Stimulated activated CD8-positive, alpha-beta memory T cell treated with anti-CD3 and anti-CD28 coated beads, Interleukin-15, amount 100 ng/mL, for 48 hours (primary cell): ENCODE measurements around the gene PAQR6.

Source experiments
- DNase-seq, 2 donors: peaks; one replicate each; pipeline ENCODE4 v3.0.0-alpha.2; 2020; ENCODE audit warnings: low read depth in 2 of 2

PAQR6 gene

DNA sequence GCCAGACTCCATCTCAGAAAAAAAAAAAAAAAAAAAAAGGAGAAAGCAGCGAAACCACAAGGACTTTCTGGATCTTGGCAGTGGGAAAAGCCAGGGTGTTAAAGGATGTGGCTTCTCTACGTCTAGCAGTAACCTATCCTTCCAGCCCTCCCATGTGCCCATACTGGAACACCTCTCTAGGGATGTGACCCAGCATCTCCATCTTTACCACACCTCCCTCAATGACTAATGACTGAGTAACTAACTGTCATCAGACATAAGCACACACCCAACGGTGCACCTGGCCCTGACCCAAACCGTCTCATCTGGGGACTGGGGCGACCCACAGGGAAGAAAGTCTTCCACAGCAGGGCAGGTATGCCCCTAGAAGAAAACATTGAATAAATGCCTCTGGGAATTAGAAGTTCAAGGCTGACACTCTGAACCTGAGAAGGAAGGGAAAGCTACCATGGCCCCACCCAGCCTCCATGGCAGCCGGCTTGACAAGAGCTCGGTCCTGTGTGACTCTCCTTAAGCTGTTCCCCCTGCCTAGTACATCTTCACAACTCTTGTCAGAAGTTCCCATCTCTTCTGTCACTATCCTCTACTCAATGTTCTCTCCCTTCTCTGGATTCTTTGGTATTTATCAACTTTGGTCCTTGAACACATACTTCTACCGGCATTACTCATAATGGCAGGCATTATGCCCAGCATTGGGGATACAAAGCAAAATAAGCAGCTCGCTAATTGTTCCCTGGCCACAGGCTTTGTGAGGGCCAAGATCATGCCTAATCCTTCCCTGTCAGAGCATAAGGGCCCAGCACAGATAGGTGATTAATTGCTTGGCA is 14.8 kb upstream of the PAQR6 start:
- no peak for DNase-seq

DNA sequence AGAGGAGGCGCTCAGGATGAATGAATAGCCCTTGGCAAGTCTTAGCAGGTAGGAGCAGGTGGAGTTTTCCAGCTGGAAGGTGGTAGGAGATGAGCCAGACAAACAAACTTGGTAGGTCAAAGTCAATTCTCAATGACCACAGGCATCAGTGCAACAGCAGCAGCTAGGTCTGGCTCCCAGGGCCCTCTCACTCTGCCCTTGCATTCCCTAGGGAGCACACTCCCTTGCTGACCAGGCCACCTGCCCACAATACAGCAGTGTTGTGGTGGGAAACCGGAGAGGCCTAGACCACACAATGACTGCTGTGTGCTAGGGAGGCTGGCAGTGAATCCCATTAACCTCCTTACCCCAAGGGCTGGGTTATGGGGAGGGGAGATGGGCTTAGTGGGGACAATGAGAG is 13.0 kb upstream of the PAQR6 start:
- DNase-seq, result no peak

DNA sequence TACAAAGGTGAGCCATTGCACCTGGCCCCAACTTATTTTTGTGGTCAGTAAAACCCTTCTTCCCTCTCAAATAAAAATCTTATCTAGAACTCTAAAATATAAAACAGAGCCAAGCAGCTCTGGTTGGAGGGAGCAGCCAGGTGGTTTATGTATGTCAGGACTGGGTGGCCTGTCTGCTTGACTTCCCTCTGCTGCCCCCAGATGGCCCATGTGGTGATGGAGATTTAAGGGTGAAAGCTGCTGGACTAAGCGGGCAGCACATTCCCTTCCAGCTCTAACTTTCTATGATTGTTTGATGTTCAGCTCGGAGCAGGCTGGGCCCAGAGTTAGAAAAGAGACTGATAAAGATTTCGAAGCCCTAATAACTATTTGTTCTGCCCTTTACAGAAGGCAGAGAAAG is 11.9 kb upstream of the PAQR6 start:
- DNase-seq, result no peak

DNA sequence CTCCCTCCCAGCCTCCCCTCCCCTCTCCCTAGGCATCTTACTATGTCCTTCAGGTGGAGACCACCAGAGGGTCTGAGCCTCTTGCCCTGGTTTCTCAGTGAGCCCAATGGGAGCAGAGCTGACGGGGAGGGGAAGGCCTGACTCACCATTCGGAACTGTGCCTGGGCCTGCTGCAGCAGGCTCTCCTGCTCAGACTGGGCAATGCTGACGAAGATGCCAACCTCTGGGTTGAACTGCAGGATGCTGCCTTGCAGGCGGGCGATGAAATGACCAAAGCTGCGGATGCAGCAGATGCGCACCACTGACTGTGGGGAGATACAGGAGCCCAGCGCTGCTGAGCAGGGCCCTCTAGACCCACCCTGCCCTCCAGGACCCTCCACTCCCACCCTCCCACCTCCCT is 11.0 kb upstream of the PAQR6 start:
- DNase-seq, result no peak

DNA sequence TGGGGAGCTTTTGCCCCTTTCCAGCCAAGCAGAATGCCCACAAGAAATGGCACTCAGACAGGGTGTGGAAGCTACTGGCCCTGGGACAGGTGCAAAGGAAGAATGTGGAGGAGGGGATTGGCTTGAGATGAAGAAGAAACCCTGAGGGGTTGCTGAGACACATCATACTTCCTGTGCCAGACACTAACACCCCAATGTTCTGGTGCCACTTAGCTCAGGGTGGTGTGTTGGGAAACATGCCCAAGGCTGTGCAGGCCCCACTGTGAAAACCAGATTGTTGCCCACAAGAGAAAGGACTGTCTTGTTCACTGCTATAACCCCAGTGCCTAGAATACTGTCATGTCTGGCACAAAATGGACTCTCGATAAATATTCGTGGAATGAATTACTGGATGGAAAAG is 9.9 kb upstream of the PAQR6 start:
- DNase-seq, result no peak

DNA sequence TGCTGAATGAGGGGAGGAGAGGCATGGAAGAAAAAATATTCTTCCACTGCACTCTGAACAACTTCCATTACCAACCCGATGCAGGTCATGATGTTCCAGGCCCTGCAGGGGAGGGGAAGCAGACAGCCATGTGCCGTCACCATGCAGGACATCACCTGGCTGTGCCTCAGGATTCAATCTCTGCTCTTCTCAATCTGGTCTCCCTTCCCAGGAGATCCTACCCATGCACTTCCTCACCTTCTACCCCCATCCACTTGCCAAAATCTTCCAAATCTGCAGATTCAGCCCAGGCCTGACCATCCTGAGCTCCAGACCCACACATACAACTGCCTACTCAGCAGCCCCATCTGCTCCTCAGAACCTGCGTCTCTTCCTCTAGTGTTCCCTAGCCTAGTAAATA is 5.8 kb upstream of the PAQR6 start:
- DNase-seq, result no peak

DNA sequence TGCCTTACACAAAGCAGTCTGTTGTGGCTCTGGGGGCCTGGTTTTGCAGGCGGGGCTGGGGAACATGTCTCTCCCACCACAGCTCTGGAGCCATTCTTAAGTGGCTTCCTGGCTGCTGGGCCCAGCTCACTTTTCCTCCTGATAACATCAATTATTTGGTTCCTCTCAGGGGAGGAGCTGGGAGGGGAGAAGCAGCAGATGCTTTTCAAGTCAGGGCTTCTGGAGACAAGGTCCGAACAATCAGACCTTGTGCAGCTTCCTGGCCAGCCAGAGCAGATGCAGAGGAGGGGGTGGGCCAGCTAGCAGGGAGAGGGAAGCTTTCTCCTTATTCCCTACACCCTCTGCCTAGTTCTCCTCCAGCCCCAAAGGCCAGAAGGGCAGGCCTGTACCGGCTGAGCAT is 3.7 kb upstream of the PAQR6 start:
- no peak for DNase-seq

DNA sequence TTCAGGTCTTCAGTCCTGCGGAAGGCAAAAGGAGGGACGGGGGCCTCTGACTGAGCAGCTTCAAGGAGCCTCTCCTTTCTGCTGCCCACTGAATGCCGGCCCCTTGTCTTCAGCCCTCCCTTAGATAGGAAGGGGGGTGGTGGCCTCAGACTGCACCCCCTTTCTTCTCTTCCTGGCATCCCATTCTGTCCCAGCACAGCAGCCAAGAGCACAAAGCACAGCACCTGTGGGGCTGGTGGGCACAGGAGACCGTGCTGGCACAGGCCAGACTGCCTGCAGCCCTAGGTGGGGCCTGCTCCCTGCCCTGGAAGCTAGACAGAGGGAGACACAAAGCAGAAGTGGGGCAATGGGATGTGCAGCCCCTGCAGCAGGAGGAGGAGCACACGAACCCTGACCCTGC is 1.7 kb upstream of the PAQR6 start:
- DNase-seq, result no peak

DNA sequence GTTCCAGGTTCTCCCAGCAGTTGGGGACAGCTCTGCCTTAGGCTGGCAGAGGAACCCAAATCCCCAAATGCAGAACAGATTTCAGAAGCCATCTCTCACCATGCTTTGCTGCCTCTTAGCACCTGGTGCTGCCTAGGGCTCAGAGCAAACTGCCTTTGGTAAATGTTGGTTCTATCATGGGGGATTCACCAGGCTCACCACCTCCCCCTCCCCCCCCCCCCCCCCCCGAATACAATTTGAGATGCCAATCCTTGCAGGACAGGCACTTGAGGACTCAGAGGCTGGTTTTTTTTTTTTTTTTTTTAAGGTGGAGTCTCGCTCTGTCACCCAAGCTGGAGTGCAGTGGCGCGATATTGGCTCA is 447 bp upstream of the PAQR6 start:
- DNase-seq, result no peak

DNA sequence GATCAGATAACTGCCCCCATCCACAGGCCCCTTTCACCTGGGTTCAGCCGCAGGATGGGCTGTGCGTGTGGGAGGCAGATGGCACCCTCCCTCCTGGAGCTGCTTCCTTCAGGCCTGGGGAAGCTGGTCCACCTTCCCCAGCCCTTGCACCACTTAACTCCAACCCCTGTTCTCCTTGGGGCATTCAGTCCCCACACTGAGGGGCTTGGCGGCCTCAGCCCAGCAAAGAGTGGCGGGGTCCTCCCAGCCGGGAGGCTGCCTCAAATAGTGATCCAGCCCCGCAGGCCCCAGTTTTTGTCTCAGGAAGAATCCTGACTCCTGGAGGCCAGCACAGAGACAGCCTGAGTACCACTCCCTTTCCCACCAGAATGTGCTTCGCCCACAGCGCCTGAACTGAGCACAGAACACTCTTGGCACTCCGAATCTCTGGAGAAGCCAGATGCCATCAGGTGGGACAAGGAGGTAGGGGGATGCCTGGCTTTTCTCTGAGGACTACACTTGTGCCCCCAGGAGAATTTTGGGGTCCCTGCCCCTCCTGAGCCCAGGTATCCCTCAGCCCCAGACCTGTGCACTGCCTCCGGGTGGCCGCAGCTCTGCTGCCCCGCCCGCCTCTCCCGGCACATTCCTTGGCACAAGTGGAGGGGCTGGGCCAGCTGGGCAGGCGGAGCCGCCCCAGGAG is 936 bp downstream of the PAQR6 start:
- DNase-seq, result no peak

DNA sequence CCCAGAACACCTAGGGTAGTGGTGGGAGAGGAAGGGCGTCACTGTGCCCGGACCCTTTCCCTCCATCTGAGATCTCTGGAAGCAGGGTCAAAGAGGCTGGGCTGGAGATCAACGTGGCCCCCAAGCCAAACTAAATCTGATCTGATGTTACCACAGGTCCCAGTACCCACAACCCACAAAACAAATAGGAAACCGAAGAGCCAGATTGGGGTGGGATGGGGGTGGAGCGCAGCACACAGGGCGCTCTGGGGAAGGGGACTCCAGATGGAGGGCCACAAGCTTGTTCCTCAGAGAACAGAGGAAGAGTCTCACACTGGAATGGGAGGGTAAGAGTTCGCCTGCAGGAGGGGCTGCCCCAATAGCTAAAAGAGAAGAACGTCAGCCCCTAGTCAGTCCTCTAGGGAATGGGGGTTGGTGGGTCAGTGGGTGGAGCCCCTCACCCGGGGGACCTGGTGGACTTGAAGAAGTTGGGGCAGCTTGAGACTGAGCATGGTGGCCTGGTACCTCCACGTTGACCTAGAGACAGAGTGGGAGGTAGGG is 1.5 kb downstream of the PAQR6 start:
- no peak for DNase-seq

DNA sequence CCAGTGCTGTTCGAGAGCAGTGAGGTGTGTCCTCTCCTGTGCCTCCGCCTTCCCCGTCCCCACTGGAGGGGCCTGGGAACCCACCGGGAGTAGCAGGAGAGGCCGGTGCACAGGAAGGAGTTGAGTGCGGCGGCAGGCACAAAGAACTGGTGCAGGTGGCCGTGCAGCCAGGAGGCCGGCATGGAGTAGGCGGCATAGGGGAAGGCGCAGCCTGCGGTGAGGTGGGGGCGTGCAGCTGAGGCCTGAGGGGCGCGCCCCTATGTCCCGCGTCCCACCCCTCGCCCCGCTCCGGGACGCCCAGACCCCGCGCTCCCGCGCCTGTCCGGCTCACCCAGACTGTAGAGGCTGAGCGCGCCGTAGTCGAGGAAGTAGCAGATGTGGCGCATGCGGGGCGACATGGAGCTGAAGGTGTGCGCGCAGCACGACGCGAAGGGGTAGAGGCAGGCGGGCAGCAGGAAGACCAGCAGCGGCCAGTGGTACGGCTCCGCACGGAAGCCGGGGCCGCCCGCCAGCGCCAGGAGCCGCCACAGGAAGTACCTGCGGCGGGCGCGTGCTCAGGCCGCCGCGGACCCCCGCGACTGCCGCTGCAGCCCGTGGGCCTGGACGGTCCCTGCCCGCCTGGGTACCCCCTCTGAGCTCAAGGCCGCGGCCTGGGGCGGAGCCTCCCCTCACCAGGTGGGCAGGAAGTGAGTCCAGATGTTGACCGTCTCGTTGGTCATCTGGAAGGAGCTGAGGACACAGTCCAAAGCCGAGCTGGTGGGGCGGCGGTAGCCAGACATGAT is 2.2 kb downstream of the PAQR6 start:
- DNase-seq, result no peak

DNA sequence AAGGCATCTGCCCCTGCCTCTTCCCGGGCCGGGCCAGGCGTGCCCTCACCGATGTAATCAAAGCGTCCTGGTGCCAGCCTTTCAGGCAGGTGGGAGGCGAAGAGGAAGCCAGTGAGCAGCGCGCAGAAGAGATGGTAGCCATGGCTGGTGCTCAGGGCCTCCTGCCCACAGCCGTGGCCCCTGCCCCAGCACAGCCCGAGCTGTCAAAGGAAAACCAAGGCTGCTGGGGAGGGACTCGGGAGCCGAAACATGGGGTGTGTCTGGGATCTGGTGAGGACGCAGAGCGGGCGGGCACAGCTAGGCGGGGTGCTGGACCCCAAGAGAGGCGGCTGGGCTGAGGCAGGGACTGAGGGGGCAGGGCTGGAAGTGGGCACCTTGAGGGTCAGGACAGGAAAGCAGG is 3.1 kb downstream of the PAQR6 start:
- no peak for DNase-seq

DNA sequence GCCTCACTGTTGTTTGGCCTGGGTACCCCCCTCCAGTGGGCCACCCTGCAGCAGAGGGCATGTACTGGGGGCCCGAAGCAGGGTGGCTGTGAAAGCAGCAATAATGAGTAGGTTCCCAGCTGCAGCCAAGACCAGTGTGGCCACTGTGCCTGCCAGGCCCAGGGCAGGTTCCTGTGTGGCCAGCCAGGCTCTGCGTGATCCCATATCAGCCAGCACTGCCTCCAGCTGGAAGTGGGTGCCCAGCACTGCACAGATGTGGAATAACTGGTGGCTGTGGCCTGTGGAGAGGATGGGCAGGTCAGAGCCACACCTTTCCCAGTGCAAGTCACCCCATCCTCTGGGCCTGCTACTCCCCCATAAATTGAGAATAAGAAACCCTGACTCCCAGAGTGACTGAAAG is 3.7 kb downstream of the PAQR6 start:
- no peak for DNase-seq

DNA sequence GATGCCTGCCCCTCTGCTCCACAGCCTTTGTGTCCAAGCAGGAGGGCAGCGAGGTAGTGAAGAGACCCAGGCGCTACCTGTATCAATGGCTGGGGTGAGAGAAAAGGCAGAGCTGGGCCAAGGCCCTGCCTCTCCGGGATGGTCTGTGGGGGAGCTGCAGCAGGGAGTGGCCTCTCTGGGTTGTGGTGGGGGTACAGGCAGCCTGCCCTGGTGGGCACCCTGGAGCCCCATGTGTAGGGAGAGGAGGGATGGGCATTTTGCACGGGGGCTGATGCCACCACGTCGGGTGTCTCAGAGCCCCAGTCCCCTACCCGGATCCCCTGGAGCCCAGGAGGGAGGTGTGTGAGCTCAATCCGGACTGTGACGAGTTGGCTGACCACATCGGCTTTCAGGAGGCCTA is 5.1 kb downstream of the PAQR6 start:
- DNase-seq, result no peak

DNA sequence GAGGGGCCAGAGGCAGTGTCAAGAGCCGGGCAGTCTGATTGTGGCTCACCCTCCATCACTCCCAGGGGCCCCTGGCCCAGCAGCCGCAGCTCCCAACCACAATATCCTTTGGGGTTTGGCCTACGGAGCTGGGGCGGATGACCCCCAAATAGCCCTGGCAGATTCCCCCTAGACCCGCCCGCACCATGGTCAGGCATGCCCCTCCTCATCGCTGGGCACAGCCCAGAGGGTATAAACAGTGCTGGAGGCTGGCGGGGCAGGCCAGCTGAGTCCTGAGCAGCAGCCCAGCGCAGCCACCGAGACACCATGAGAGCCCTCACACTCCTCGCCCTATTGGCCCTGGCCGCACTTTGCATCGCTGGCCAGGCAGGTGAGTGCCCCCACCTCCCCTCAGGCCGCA is 5.9 kb downstream of the PAQR6 start, which contains the start of gene BGLAP:
Gene BGLAP (plus strand): TSS at position 259 of the 400 bp plus-strand sequence. CDS start 48 bp downstream, at position 307.
- no peak for DNase-seq

DNA sequence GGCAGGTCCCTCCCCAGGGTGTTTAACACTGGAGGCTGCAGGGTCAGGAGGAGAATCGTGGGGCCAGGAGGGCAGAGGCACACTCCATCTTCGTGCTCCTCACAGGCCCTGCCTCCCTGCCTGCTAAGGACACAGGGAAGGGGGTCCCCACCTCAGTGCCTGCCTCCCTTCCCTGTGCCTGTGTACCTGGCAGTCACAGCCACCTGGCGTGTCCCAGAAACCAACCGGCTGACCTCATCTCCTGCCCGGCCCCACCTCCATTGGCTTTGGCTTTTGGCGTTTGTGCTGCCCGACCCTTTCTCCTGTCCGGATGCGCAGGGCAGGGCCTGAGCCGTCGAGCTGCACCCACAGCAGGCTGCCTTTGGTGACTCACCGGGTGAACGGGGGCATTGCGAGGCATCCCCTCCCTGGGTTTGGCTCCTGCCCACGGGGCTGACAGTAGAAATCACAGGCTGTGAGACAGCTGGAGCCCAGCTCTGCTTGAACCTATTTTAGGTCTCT is 6.5 kb downstream of the PAQR6 start:
- no peak for DNase-seq

DNA sequence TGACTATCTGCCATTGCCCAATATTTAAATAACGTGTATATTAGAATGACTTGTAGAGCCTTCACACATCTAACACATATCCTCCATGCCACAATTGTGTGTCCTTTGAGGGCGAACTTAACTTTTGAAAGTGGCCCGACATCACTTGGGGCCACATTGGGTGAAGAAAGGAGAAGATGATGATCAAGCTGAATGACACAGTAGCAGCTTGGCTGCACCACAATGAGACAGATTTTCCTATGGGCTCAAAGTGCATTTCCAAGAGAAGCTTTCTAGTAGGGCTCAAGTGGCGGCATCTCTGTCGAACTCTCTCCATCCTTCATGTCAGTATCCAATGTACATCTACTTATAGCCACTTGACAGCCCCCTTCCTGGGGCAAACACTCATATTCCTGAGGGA is 9.6 kb downstream of the PAQR6 start:
- no peak for DNase-seq

DNA sequence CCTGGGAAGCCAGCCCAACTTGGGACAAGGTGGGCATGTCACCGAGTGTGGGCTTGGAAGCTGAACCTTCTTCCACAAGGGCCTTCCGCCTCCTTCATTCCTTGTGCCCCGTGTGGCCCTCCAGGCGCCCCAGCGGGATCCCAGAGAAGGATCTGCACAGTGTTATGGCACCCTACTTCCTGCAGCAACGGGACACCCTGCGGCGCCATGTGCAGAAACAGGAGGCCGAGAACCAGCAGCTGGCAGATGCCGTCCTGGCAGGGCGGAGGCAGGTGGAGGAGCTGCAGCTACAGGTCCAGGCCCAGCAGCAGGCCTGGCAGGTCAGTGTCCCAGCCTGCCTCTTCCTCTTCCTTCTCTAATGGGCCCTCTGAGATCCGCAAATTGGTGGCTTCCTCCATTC is 11.7 kb downstream of the PAQR6 start:
- DNase-seq, result no peak

DNA sequence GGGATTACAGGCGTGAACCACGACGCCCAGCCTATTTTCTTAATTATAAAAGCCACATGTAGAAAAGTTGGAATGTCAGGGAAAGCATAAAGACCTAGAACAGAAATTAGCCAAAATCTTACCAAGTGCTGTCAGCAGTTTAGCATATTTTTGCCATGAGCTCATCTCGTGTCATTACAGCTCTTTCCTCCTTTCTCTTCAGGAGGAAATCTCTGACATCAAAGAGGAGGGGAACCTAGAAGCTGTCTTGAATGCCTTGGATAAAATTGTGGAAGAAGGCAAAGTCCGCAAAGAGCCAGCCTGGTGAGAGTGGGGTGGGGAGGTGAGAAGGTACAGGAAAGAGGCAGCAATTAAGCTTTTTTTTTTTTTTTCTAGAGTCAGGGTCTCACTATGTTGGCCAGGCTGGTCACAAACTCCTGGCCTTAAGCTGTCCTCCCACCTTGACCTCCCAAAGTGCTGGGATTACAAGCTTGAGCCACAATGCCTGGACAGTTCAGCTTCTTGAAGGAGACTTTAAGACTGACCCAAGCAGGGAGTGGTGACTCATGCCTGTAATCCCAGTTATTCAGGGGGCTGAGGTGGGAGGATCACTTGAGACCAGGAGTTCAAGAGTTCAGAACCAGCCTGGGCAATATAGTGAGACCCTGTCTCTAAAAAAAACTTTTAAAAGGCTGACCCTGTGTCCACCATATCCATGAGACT is 14.3 kb downstream of the PAQR6 start:
- DNase-seq, result no peak

DNA sequence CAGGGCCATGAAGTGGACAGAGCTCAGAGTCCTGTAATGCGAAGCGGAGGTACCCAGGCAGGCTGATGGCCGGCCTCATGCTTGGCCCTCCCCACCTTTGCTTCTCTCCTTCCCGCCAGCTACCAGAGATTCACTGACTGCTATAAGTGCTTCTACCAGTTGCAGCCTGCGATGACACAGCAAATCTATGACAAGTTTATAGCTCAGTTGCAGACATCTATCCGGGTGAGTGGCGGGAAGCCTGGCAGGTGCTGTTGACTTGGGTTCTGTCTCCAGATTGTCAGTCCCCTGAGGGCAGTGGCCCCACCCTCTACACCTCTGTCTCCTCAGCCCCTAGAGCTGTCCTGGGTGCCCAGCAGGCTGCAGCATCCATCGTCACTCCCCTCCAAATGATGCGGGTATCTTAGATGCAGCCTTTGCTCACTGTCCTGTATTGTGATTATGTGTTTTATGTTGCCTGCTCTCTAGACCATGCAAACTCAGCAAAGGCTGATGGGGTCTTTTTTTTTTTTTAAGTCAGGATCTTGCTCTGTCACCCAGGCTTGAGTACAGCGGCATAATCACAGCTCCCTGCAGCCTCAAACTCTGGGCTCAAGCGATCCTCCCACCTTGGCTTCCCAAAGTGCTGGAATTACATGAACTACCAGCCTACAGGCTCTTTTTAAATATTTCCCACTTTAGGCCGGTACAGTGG is 15.5 kb downstream of the PAQR6 start:
- no peak for DNase-seq
